Trophoblast cell (in vitro differentiated cells and primary cell): ENCODE results near the gene PBXIP1.

Experiments used
- DNase-seq, 2 donors: peaks; one replicate each; pipeline ENCODE4 v3.0.0-alpha.2; 2016
- H2AFZ ChIP-seq: 2 replicates; pipeline ENCODE4 v1.6.1; 2013; ENCODE audit warnings: low read length, moderate library complexity, mild to moderate bottlenecking; ENCODE audit not compliant: insufficient read depth, poor library complexity
- H2AK5ac ChIP-seq: 2 replicates; pipeline ENCODE4 v1.6.1; 2013; ENCODE audit warnings: mild to moderate bottlenecking, low read length
- H2BK120ac ChIP-seq: 2 replicates; pipeline ENCODE4 v1.6.1; 2013; ENCODE audit warnings: low read length, mild to moderate bottlenecking, moderate library complexity; ENCODE audit not compliant: insufficient read depth, poor library complexity
- H2BK12ac ChIP-seq: 2 replicates; pipeline ENCODE4 v1.6.1; 2013; ENCODE audit warnings: mild to moderate bottlenecking, low read length, moderate library complexity
- H2BK5ac ChIP-seq: 2 replicates; pipeline ENCODE4 v1.6.1; 2013; ENCODE audit warnings: low read length, low read depth, moderate library complexity, mild to moderate bottlenecking; ENCODE audit not compliant: poor library complexity
- H3K14ac ChIP-seq: 2 replicates; pipeline ENCODE4 v1.6.1; 2013; ENCODE audit warnings: mild to moderate bottlenecking, low read length
- H3K18ac ChIP-seq: 2 replicates; pipeline ENCODE4 v1.6.1; 2013; ENCODE audit warnings: mild to moderate bottlenecking, low read length
- H3K23ac ChIP-seq: 2 replicates; pipeline ENCODE4 v1.6.1; 2013; ENCODE audit warnings: low read length
- H3K27ac ChIP-seq: 2 replicates; pipeline ENCODE4 v1.5.1; 2013; ENCODE audit warnings: low read depth, mild to moderate bottlenecking, inconsistent platforms, low read length, moderate library complexity
- H3K27me3 ChIP-seq: 2 replicates; pipeline ENCODE4 v1.6.1; 2013; ENCODE audit warnings: inconsistent platforms, mild to moderate bottlenecking, low read length, moderate library complexity; ENCODE audit not compliant: insufficient read depth
- H3K36me3 ChIP-seq, 2 experiments: 1 replicate in 1 of 2; 2 replicates in 1 of 2; pipeline ENCODE4 v1.6.1; 2013; ENCODE audit warnings: low read length in 2 of 2, mild to moderate bottlenecking in 2 of 2, moderate library complexity in 1 of 2; ENCODE audit not compliant: insufficient read depth in 2 of 2, control insufficient read depth in 1 of 2
- H3K4ac ChIP-seq: 2 replicates; pipeline ENCODE4 v1.6.1; 2013; ENCODE audit warnings: low read depth, mild to moderate bottlenecking, low read length, moderate library complexity
- H3K4me1 ChIP-seq, 2 experiments: 1 replicate in 1 of 2; 2 replicates in 1 of 2; pipeline ENCODE4 v1.6.1; 2013; ENCODE audit warnings: low read length in 2 of 2, mild to moderate bottlenecking in 2 of 2, moderate library complexity in 1 of 2; ENCODE audit not compliant: insufficient read depth in 2 of 2, control insufficient read depth in 1 of 2
- H3K4me2 ChIP-seq: 2 replicates; pipeline ENCODE4 v1.6.1; 2013; ENCODE audit warnings: inconsistent platforms, mild to moderate bottlenecking, low read length, moderate library complexity
- H3K4me3 ChIP-seq: 2 replicates; pipeline ENCODE4 v1.5.1; 2013; ENCODE audit warnings: mild to moderate bottlenecking, low read depth, low read length, inconsistent platforms
- H3K79me1 ChIP-seq: one replicate; pipeline ENCODE4 v1.6.1; 2013; ENCODE audit warnings: low read length
- H3K79me2 ChIP-seq: 2 replicates; pipeline ENCODE4 v1.6.1; 2013; ENCODE audit warnings: low read length, mild to moderate bottlenecking; ENCODE audit not compliant: control insufficient read depth, insufficient read depth, poor library complexity
- H3K9ac ChIP-seq: 2 replicates; pipeline ENCODE4 v1.6.1; 2013; ENCODE audit warnings: mild to moderate bottlenecking, low read length
- H3K9me3 ChIP-seq: 2 replicates; pipeline ENCODE4 v1.6.1; 2013; ENCODE audit warnings: low read depth, mild to moderate bottlenecking, control low read depth, inconsistent platforms, low read length; ENCODE audit not compliant: insufficient read depth
- H4K12ac ChIP-seq: 2 replicates; pipeline ENCODE4 v1.6.1; 2013; ENCODE audit warnings: low read depth, mild to moderate bottlenecking, low read length, moderate library complexity
- H4K8ac ChIP-seq: 2 replicates; pipeline ENCODE4 v1.6.1; 2013; ENCODE audit warnings: low read depth, mild to moderate bottlenecking, low read length, moderate library complexity
- H4K91ac ChIP-seq: one replicate; pipeline ENCODE4 v1.6.1; 2013; ENCODE audit warnings: low read depth, mild to moderate bottlenecking, low read length, moderate library complexity
- WGBS: extraction: QIAGEN DNeasy Blood & Tissue Kit; methylation state at CpG from one replicate; pipeline ENCODE4 v1.1.7; 2013; ENCODE audit warnings: missing lambda C conversion rate; ENCODE audit not compliant: insufficient read length, insufficient coverage; ENCODE audit errors: extremely low coverage; 5-methylcytosine and 5-hydroxymethylcytosine counted together

The PBXIP1 gene

GRCh38 chr1:154994591-154994990, 38.7 kb upstream of the PBXIP1 start:
- no peaks in the 10 kb centered on the region for H3K9me3 ChIP-seq
- no peak overlapping the region for H2BK5ac ChIP-seq
- no peak overlapping the region for H2AFZ ChIP-seq
- H2AK5ac ChIP-seq, result no peak overlapping the region
- no peak overlapping the region for H2BK120ac ChIP-seq
- H3K14ac ChIP-seq, result no peak overlapping the region
- no peak overlapping the region for H3K23ac ChIP-seq
- H2BK12ac ChIP-seq, result no peak overlapping the region
- H4K8ac ChIP-seq, result no peak overlapping the region
- no peaks in the 10 kb centered on the region for H3K27me3 ChIP-seq
- peaks cover 7 to 14% of the 10 kb centered on the region in 2 experiments for H3K36me3 ChIP-seq
- H4K12ac ChIP-seq, result no peak overlapping the region
- H3K4me1 ChIP-seq, result peaks cover 4 to 5% of the 10 kb centered on the region in 2 experiments
- H3K4ac ChIP-seq, result no peak overlapping the region
- no peak overlapping the region for H3K18ac ChIP-seq
- H3K9ac ChIP-seq, result no peak overlapping the region
- whole genome bisulfite sequencing, result no CpG with 5 or more reads among the region's 3 CpGs
- H3K4me3 ChIP-seq, result no peak overlapping the region
- H3K4me2 ChIP-seq, result no peak overlapping the region
- no peaks in the 10 kb centered on the region for H3K79me2 ChIP-seq
- DNase-seq, result no peak
- H3K27ac ChIP-seq, result no peak overlapping the region
- H3K79me1 ChIP-seq, result no peaks in the 10 kb centered on the region
- H4K91ac ChIP-seq, result no peak overlapping the region

GRCh38 chr1:154994269-154994587, 38.3 kb upstream of the PBXIP1 start:
- no peak overlapping the region for H3K23ac ChIP-seq
- no peak overlapping the region for H3K4me2 ChIP-seq
- no peak overlapping the region for H3K9ac ChIP-seq
- H3K4me1 ChIP-seq, result peaks cover 3% of the 10 kb centered on the region in 2 experiments
- H2BK5ac ChIP-seq, result no peak overlapping the region
- no peak overlapping the region for H2BK12ac ChIP-seq
- H3K36me3 ChIP-seq, result peaks cover 10 to 17% of the 10 kb centered on the region in 2 experiments
- no peak for DNase-seq
- H3K18ac ChIP-seq, result no peak overlapping the region
- no peak overlapping the region for H3K27ac ChIP-seq
- H3K4me3 ChIP-seq, result no peak overlapping the region
- H3K14ac ChIP-seq, result no peak overlapping the region
- H3K9me3 ChIP-seq, result no peaks in the 10 kb centered on the region
- no CpG with 5 or more reads among the region's 1 CpG for WGBS
- no peak overlapping the region for H2AFZ ChIP-seq
- no peak overlapping the region for H4K8ac ChIP-seq
- no peaks in the 10 kb centered on the region for H3K79me1 ChIP-seq
- no peak overlapping the region for H3K4ac ChIP-seq
- no peaks in the 10 kb centered on the region for H3K27me3 ChIP-seq
- H3K79me2 ChIP-seq, result no peaks in the 10 kb centered on the region
- H2AK5ac ChIP-seq, result no peak overlapping the region
- no peak overlapping the region for H4K91ac ChIP-seq
- H4K12ac ChIP-seq, result no peak overlapping the region
- H2BK120ac ChIP-seq, result no peak overlapping the region

GRCh38 chr1:154993572-154994268, 37.8 kb upstream of the PBXIP1 start, which contains the start of gene LENEP:
Gene LENEP (plus strand): TSS chr1:154993586. CDS start chr1:154993608, 22 bp downstream.
- Histone ChIP-seq H3K36me3 (peaks cover 13 to 23% of the 10 kb centered on the region in 2 experiments), H3K4me2 (no peak within 1 kb of the TSS), H4K8ac (no peak within 1 kb of the TSS), H3K4ac (no peak within 1 kb of the TSS), H4K12ac (no peak within 1 kb of the TSS), H4K91ac (peak within 1 kb of the TSS; percentile 9), H3K4me3 (no peak within 1 kb of the TSS), H3K27ac (no peak within 1 kb of the TSS), H3K9ac (no peak within 1 kb of the TSS), H2BK5ac (no peak within 1 kb of the TSS), H3K27me3 (no peaks in the 10 kb centered on the region), H3K18ac (no peak within 1 kb of the TSS), H2BK120ac (no peak within 1 kb of the TSS), H2BK12ac (peak within 1 kb of the TSS; percentile 16), H3K14ac (peak within 1 kb of the TSS; percentile 12), H3K4me1 (peaks cover 0 to under 1% of the 10 kb centered on the region in 2 experiments), H2AK5ac (peak within 1 kb of the TSS; percentile 23), H3K79me2 (no peaks in the 10 kb centered on the region), H2AFZ (no peak within 1 kb of the TSS), H3K79me1 (no peaks in the 10 kb centered on the region), H3K23ac (no peak within 1 kb of the TSS), H3K9me3 (no peaks in the 10 kb centered on the region)
- DNase-seq, result no peak
- WGBS, result no CpG with 5 or more reads among the region's 8 CpGs

- no peak overlapping the region for H3K18ac ChIP-seq
Measured at GRCh38 chr1:154992721-154993571, 37.0 kb upstream of the PBXIP1 start.

More at GRCh38 chr1:154992721-154993571, 37.0 kb upstream of the PBXIP1 start:
- Histone ChIP-seq H4K8ac (no peak overlapping the region), H2AFZ (no peak overlapping the region), H3K36me3 (peaks cover 20 to 30% of the 10 kb centered on the region in 2 experiments), H3K4me2 (no peak overlapping the region), H2BK5ac (no peak overlapping the region), H3K9me3 (no peaks in the 10 kb centered on the region), H3K14ac (no peak overlapping the region), H3K4me3 (no peak overlapping the region), H4K12ac (no peak overlapping the region), H3K4ac (no peak overlapping the region), H3K27ac (no peak overlapping the region), H3K79me1 (no peaks in the 10 kb centered on the region), H3K79me2 (no peaks in the 10 kb centered on the region), H3K9ac (no peak overlapping the region), H2AK5ac (no peak overlapping the region), H4K91ac (no peak overlapping the region), H2BK120ac (no peak overlapping the region), H3K4me1 (no peaks in the 10 kb centered on the region), H3K27me3 (no peaks in the 10 kb centered on the region), H3K23ac (no peak overlapping the region), H2BK12ac (no peak overlapping the region)
- DNase-seq, result no peak
- 100% methylated on average over 1 of the region's 14 CpGs for WGBS
